Subcutaneous adipose tissue (tissue), 4 donors: Measurements from ENCODE around the gene PROSER2. TPM values are rescaled to one million over a fixed set of nuclear protein-coding genes. Genes with fewer than 3 reads are reported as not detected.

Experiments used
- total RNA-seq, 4 donors: library from RNA; depleted of rRNA; stranded (reverse); fragments of >200 nt; gene quantifications; one replicate each; pipeline ENCODE4 v1.1.0, GENCODE V29; 2016
- TF ChIP-seq, protein P1 (sequence below): fragments of 450-650 bp; IDR thresholded peaks from one replicate; pipeline ENCODE4 v1.5.1; 2016; ENCODE audit warnings: low read depth, mild to moderate bottlenecking, control low read depth, antibody characterized with exemption, moderate library complexity

The PROSER2 gene
- total RNA-seq, 4 donors from 2014 or later = 3.4 to 8.1 (median 5.3) TPM

DNA sequence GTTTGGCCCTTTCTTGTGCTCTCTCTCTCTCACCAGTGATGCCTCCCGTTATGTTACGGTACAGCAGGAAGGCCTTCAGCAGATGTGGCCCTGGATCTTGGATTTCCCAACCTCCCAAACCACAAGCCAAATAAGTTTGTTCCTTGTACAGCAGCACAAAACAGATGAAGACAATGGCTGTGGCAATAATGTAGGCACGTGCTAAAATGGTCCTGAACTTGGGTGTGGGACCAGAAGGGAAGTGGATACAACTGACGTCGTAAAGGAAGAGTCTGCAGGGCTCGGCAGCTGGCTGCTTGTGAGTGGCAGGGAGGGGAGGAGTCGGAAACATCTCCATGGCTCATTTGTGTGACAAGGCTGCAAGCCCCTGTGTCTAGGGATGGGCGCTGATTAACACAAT lies 26.8 kb downstream of the PROSER2 start:
- TF ChIP-seq, protein P1, sequence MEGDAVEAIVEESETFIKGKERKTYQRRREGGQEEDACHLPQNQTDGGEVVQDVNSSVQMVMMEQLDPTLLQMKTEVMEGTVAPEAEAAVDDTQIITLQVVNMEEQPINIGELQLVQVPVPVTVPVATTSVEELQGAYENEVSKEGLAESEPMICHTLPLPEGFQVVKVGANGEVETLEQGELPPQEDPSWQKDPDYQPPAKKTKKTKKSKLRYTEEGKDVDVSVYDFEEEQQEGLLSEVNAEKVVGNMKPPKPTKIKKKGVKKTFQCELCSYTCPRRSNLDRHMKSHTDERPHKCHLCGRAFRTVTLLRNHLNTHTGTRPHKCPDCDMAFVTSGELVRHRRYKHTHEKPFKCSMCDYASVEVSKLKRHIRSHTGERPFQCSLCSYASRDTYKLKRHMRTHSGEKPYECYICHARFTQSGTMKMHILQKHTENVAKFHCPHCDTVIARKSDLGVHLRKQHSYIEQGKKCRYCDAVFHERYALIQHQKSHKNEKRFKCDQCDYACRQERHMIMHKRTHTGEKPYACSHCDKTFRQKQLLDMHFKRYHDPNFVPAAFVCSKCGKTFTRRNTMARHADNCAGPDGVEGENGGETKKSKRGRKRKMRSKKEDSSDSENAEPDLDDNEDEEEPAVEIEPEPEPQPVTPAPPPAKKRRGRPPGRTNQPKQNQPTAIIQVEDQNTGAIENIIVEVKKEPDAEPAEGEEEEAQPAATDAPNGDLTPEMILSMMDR = no peak

DNA sequence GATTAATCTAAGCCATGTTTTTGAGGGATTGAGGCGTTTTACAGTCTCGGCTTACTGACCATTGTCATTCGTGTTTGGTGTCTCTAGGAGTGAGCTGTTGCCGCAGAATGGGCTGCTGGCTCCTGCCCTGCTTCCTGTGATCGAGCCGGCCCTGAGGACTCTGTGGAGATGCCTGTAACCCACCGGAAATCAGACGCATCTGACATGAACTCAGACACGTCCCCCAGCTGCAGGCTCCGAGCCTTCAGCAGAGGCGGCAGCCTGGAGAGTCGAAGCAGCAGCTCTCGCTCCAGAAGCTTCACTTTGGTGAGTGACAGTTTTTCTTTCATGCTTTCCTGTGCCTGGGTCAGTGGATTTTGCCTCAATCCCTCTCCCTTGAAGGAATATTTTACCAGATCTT lies 28.8 kb downstream of the PROSER2 start:
- TF ChIP-seq, protein P1 = no peak

DNA sequence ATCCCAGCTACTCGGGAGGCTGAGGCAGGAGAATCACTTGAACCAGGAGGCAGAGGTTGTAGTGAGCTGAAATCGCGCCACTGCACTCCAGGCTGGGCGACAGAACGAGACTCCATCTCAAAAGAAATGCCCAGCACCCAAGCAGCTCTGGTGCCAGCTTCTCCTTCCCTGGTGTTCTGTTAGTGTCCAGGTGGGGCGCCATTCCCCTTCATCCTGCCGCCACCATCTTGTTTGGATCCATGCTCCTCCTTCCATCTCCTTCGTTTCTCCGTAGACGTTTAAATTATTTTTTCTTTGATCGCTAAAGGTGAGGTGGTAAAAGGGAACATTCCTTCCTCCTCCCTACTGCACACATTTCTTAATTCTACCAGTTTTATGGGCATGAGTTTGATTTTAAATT lies 30.3 kb downstream of the PROSER2 start:
- TF ChIP-seq, protein P1 = no peak

DNA sequence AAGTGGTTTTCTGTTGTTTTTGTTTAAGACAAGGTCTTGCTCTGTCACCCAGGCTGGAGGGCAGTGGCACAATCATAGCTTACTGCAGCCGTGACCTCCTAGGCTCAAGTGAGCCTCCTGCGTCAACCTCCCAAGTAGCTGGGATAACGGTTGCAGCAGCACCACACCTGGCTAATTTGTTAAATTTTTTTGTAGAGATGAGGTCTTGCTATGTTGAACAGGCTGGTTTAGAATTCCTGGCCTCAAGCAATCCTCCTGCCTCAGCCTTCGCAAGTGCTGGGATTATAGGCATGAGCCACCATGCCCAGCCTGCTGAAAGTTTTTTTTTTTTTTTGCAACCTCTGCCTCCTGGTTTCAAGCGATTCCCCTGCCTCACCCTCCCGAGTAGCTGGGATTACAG lies 31.1 kb downstream of the PROSER2 start:
- TF ChIP-seq, protein P1 = no peak

DNA sequence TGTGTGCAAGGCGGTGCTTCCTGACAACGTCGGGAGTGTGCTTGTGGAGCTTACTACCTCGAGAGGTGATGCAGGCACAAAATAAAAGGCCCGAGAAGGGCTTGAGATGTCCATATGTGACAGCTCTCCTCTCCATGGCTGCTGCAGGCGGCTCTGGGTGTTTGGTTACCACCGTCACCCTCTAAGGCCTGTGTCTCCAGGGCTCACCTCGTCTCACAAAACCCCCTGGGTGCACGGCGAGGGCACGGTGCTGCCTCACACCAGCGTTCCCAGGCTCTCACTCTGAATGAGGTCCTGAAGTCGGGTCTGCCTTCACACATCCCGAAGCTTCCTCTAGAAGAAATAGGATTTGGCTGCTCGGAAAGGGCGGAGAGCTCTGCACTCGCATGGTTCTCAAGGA lies 32.9 kb downstream of the PROSER2 start:
- TF ChIP-seq, protein P1 = no peak

DNA sequence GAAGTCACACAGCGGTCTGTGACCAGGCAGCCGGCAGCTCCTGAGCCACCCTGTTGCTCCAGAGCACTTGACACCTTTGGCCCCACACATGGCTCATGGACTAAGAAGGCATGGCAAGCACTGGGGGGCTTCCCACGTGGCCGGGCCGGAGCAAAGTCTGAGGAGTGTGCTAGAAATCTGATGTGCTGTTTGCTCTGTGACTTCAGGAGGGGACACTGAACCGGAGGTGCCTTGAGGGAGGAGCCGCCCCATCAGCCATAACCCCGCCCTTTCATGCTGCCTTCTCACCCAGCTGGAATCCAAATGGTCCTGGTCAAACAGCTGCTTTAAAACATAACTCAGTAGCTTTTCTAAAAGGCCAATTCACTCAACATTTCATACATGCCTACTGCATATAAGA lies 33.5 kb downstream of the PROSER2 start:
- TF ChIP-seq, protein P1 = no peak

DNA sequence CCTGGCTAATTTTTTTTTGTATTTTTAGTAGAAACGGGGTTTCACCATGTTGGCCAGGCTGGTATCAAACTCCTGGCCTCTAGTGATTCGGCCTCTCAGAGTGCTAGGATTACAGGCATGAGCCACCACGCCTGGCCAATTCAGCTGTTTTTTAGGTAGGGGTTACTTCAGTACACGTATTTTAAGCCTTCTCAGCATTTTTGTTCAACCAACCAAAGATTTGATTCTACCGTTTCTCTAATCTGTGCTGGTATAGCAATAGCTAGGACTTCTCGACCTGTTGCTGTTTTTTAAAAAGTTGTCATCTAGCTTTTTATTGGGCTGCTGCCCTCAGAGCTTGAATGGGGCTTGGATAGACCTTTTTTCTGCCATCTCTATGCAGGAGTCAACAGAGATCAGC lies 34.9 kb downstream of the PROSER2 start:
- TF ChIP-seq, protein P1 = no peak
